GM19023 (cell line): ENCODE results near the gene ACSL3.
"Not testable (repeated sequence)": the region's sequence is repeated elsewhere in the genome, so short reads cannot be mapped to it uniquely, and the experiment has no call there.

ENCODE experiments used
- ATAC-seq: cut with Tn5 transposase; IDR thresholded peaks from one replicate; pipeline ENCODE4 v1.9.1; 2021; ENCODE audit warnings: mild to moderate bottlenecking, moderate library complexity; ENCODE audit not compliant: unreplicated experiment

ACSL3 gene

GRCh38 chr2:222860740-222861410 lies at the start of gene ACSL3:
Gene ACSL3, plus strand, starts transcription at chr2:222861036. Its CDS starts 47,737 bp downstream, at chr2:222908773.
- peak; percentile 98 for ATAC-seq

- ATAC-seq = no peak
These were observed 49.0 kb upstream of the ACSL3 start for GRCh38 chr2:222811828-222812227.

GRCh38 chr2:222813177-222813843 lies 47.5 kb upstream of the ACSL3 start:
- ATAC-seq = peak; percentile 92

GRCh38 chr2:222819722-222820333 lies 41.0 kb upstream of the ACSL3 start:
- no peak for ATAC-seq

GRCh38 chr2:222823183-222823930 lies 37.5 kb upstream of the ACSL3 start:
- ATAC-seq = no peak

GRCh38 chr2:222825031-222825430 lies 35.8 kb upstream of the ACSL3 start:
- ATAC-seq = no peak

- no peak for ATAC-seq
These were observed 33.4 kb upstream of the ACSL3 start for GRCh38 chr2:222827417-222827816.

GRCh38 chr2:222828572-222828971 lies 32.3 kb upstream of the ACSL3 start:
- no peak for ATAC-seq

- no peak for ATAC-seq
These were observed 30.7 kb upstream of the ACSL3 start for GRCh38 chr2:222830164-222830563.

- ATAC-seq = no peak
These were observed 27.4 kb upstream of the ACSL3 start for GRCh38 chr2:222833410-222833809.

GRCh38 chr2:222835143-222835822 lies 25.6 kb upstream of the ACSL3 start:
- no peak for ATAC-seq

GRCh38 chr2:222835823-222836151 lies 25.0 kb upstream of the ACSL3 start:
- no peak for ATAC-seq

GRCh38 chr2:222837643-222838056 lies 23.2 kb upstream of the ACSL3 start:
- no peak for ATAC-seq

GRCh38 chr2:222840060-222840802 lies 20.6 kb upstream of the ACSL3 start:
- ATAC-seq = no peak

GRCh38 chr2:222842491-222843174 lies 18.2 kb upstream of the ACSL3 start:
- no peak for ATAC-seq

- ATAC-seq = no peak
These were observed 16.5 kb upstream of the ACSL3 start for GRCh38 chr2:222844323-222844722.

GRCh38 chr2:222845314-222845713 lies 15.5 kb upstream of the ACSL3 start:
- ATAC-seq = not testable (repeated sequence)

- no peak for ATAC-seq
These were observed 14.8 kb upstream of the ACSL3 start for GRCh38 chr2:222846003-222846402.

GRCh38 chr2:222848031-222848430 lies 12.8 kb upstream of the ACSL3 start:
- ATAC-seq = not testable (repeated sequence)

GRCh38 chr2:222848862-222849261 lies 12.0 kb upstream of the ACSL3 start:
- ATAC-seq = no peak
